ENCODE data around the gene ANK3. TPM values are rescaled to one million over a fixed set of nuclear protein-coding genes. Genes with fewer than 3 reads are reported as not detected.

Gene ANK3
- total RNA-seq, 2 donors from 2014 or later, result 56.2 to 78.2 TPM

DNA sequence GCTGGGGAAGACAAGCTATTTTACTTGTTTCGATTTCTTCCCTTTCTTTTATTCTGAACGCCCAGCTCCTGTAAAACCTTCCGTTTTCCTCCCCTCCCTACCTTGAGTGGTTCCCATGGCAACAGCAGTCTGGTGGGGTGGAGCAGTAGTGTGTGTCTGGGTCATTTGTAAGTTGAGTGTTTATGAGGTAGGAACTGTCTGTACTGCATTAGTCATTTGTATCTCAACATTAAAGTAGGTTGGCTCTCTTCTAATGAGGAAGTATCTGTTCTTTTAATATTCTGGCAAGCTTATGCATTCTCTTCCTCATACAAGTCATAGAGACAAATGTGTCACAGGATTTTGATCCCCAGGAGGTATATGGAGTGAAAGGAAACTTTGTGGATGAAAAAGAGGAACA lies 398.0 kb downstream of the ANK3 start:
- H3K4me3 Mint-ChIP-seq, result peak overlapping the region; percentile 7
- peak overlapping the region; percentile 34 for H3K27ac Mint-ChIP-seq
- no peaks in the 10 kb centered on the region for H3K36me3 Mint-ChIP-seq (ENCODE audit: low read depth)
- peaks cover 7% of the 10 kb centered on the region for H3K4me1 Mint-ChIP-seq
- H3K9me3 Mint-ChIP-seq, result no peaks in the 10 kb centered on the region
- peak; percentile 71 for ATAC-seq (replicated peaks)
- peaks cover 38% of the 10 kb centered on the region for H3K27me3 Mint-ChIP-seq

GRCh38 chr10:59991117-59991516 lies 398.6 kb downstream of the ANK3 start:
- Mint-ChIP-seq H3K4me3 (no peak overlapping the region), H3K9me3 (no peaks in the 10 kb centered on the region), H3K4me1 (peaks cover 7% of the 10 kb centered on the region), H3K27me3 (peaks cover 39% of the 10 kb centered on the region), H3K36me3 (ENCODE audit: low read depth) (no peaks in the 10 kb centered on the region), H3K27ac (no peak overlapping the region)
- no peak for ATAC-seq (replicated peaks)

DNA sequence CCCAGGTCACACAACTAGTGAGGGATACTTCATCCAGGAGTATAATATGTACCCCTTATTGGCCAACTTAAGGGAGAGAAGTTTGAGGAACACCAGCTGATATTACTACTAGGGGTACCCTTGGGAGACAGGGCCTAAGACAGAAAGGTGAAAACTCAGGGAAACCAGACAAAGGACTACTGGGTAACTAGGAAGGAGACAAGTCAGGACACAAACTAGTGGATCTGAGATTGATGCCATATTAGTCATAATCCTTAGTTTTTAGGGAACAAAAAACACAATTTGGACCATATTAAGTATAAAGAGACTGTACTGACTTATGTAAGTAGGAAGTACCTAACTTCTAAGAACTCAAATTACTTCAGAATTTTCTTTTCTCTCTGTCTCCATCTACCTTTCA lies 404.0 kb downstream of the ANK3 start:
- no peak for ATAC-seq (replicated peaks)
- Mint-ChIP-seq H3K27me3 (peaks cover 28% of the 10 kb centered on the region), H3K9me3 (no peaks in the 10 kb centered on the region), H3K36me3 (ENCODE audit: low read depth) (no peaks in the 10 kb centered on the region), H3K4me1 (no peaks in the 10 kb centered on the region), H3K27ac (no peak overlapping the region), H3K4me3 (no peak overlapping the region)

GRCh38 chr10:59984415-59984814 lies 405.3 kb downstream of the ANK3 start:
- Mint-ChIP-seq H3K4me3 (no peak overlapping the region), H3K36me3 (ENCODE audit: low read depth) (no peaks in the 10 kb centered on the region), H3K27ac (no peak overlapping the region), H3K27me3 (peaks cover 22% of the 10 kb centered on the region), H3K4me1 (no peaks in the 10 kb centered on the region), H3K9me3 (peaks cover 4% of the 10 kb centered on the region)
- ATAC-seq (replicated peaks), result no peak

- Mint-ChIP-seq H3K4me3 (no peak overlapping the region), H3K27me3 (peaks cover 4% of the 10 kb centered on the region), H3K27ac (no peak overlapping the region)
Observed at GRCh38 chr10:59980356-59980755, 409.3 kb downstream of the ANK3 start.

DNA sequence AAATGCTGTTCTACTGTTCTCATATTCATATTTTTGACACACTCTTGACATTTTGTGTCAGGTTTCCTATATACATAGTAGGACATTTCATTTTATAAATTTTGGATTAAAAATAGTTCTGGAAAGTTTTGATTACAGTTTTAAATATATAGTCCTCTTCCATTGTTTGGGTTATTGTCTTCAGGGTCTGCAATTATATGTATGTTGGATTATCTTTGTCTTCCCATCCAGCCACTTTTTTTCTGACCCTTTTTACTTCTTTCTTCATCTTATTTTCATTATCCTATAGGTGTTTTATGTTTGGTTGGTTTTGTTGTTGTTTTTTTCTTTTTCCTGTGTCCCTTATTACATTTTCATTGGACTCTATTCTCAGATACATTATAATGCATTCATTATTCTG lies 412.2 kb downstream of the ANK3 start:
- Mint-ChIP-seq H3K27ac (no peak overlapping the region), H3K27me3 (peaks cover 4% of the 10 kb centered on the region), H3K4me1 (no peaks in the 10 kb centered on the region), H3K9me3 (peaks cover 14% of the 10 kb centered on the region), H3K36me3 (ENCODE audit: low read depth) (no peaks in the 10 kb centered on the region), H3K4me3 (no peak overlapping the region)
- no peak for ATAC-seq (replicated peaks)

More at GRCh38 chr10:59980356-59980755, 409.3 kb downstream of the ANK3 start:
- peaks cover 14% of the 10 kb centered on the region for H3K9me3 Mint-ChIP-seq
- ATAC-seq (replicated peaks), result no peak
- no peaks in the 10 kb centered on the region for H3K4me1 Mint-ChIP-seq
- no peaks in the 10 kb centered on the region for H3K36me3 Mint-ChIP-seq (ENCODE audit: low read depth)

DNA sequence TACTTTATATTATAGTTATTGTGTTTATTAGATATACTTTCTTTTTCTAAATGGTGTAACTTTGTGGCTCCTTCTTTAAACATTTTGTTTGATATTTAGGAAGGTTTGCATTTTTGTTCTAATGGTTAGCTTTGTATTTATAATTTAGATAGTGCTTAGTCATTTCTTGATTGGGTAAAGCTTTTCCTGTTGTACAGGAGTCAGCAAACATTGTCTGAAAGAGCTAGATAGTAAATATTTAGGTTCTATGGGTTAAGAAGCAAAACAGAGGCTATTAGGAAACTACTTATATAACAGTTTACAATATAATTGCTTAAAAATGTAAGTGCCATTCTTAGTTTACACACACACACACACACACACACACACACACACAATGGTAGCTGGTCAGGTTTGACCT lies 412.8 kb downstream of the ANK3 start:
- Mint-ChIP-seq H3K27me3 (peaks cover 4% of the 10 kb centered on the region), H3K9me3 (peaks cover 14% of the 10 kb centered on the region), H3K4me3 (no peak overlapping the region), H3K36me3 (ENCODE audit: low read depth) (no peaks in the 10 kb centered on the region), H3K4me1 (no peaks in the 10 kb centered on the region), H3K27ac (no peak overlapping the region)
- ATAC-seq (replicated peaks), result no peak
